H1 (cell line): Measurements from ENCODE around the gene CR2. TPM values are rescaled to one million over a fixed set of nuclear protein-coding genes. Genes with fewer than 3 reads are reported as not detected.

Source experiments
- CTCF ChIA-PET: fragments of 300-600 bp; sonication (Branson Sonifier 250); formaldehyde crosslinking; loops from one replicate; lab custom pipeline; 2021; ENCODE audit not compliant: partially characterized antibody; lab: Charles Lee
- POLR2A ChIA-PET: fragments of 300-600 bp; sonication (Branson Sonifier 250); formaldehyde crosslinking; loops from one replicate; lab custom pipeline; 2021; ENCODE audit warnings: inconsistent platforms; ENCODE audit not compliant: partially characterized antibody; lab: Charles Lee
- DNase-seq, 2 experiments: peaks; one replicate each; pipeline versions ENCODE4 v3.0.0 to v3.0.0-alpha.2; 2010 to 2022; ENCODE audit warnings: low spot score in 2 of 2, low read depth in 1 of 2, mixed read lengths in 1 of 2
- FAIRE-seq: peaks from 2 replicates; lab custom pipeline; 2011; peaks lifted over from hg19 to GRCh38; lab: Jason Lieb, UNC
- H2AFZ ChIP-seq: 2 replicates; pipeline ENCODE4 v1.8.1; 2012; ENCODE audit warnings: low read length, inconsistent platforms
- H2AK5ac ChIP-seq: 2 replicates; pipeline ENCODE4 v1.6.1; 2013; ENCODE audit warnings: low read depth, low read length
- H2BK120ac ChIP-seq: replicated peaks from 2 replicates; pipeline ENCODE3; 2013; ENCODE audit warnings: low read depth, low read length, inconsistent platforms
- H2BK12ac ChIP-seq: 2 replicates; pipeline ENCODE4 v1.6.1; 2013; ENCODE audit warnings: low read depth, low read length
- H2BK15ac ChIP-seq: 2 replicates; pipeline ENCODE4 v1.6.1; 2013; ENCODE audit warnings: low read length
- H2BK20ac ChIP-seq: 2 replicates; pipeline ENCODE4 v1.6.1; 2013; ENCODE audit warnings: low read length
- H2BK5ac ChIP-seq: 2 replicates; pipeline ENCODE4 v1.6.1; 2013; ENCODE audit warnings: low read depth, low read length
- H3K14ac ChIP-seq: 2 replicates; pipeline ENCODE4 v1.6.1; 2013; ENCODE audit warnings: inconsistent platforms; ENCODE audit not compliant: insufficient read length
- H3K18ac ChIP-seq: 2 replicates; pipeline ENCODE4 v1.6.1; 2013; ENCODE audit warnings: low read length; ENCODE audit errors: extremely low read depth
- H3K23ac ChIP-seq: 2 replicates; pipeline ENCODE4 v1.6.1; 2013; ENCODE audit warnings: inconsistent platforms; ENCODE audit not compliant: insufficient read length
- H3K23me2 ChIP-seq: 2 replicates; pipeline ENCODE4 v1.6.1; 2013; ENCODE audit warnings: low read depth, low read length
- H3K27ac ChIP-seq: 2 replicates; pipeline ENCODE4 v1.6.1; 2011; ENCODE audit warnings: low read depth, low read length, inconsistent platforms
- H3K27me3 ChIP-seq, 4 experiments: replicated peaks in 1 of 4; 1 replicate in 1 of 4; 2 replicates in 3 of 4; pipeline versions ENCODE4 v1.6.1 to v1.8.1; 2011 to 2013; ENCODE audit warnings: low read length in 3 of 4, mild to moderate bottlenecking in 3 of 4, inconsistent platforms in 2 of 4, mixed read lengths in 2 of 4, moderate library complexity in 1 of 4; ENCODE audit not compliant: control insufficient read depth in 3 of 4, insufficient read depth in 3 of 4; ENCODE audit errors: extremely low read depth in 1 of 4
- H3K36me3 ChIP-seq, 4 experiments: 2 replicates each; pipeline versions ENCODE4 v1.6.1 to v1.8.1; 2011 to 2013; ENCODE audit warnings: mild to moderate bottlenecking in 4 of 4, low read length in 3 of 4, moderate library complexity in 2 of 4, control low read depth in 1 of 4, inconsistent platforms in 1 of 4; ENCODE audit not compliant: insufficient read depth in 4 of 4, control insufficient read depth in 2 of 4
- H3K4ac ChIP-seq: replicated peaks from 2 replicates; pipeline ENCODE3; 2013; ENCODE audit warnings: low read length, low read depth, mixed read lengths, inconsistent platforms; ENCODE audit not compliant: insufficient read length
- H3K4me1 ChIP-seq, 4 experiments: replicated peaks in 1 of 4; 1 replicate in 1 of 4; 2 replicates in 3 of 4; pipeline versions ENCODE4 v1.6.1 to v1.8.1; 2011 to 2013; ENCODE audit warnings: low read length in 3 of 4, inconsistent platforms in 2 of 4, mixed read lengths in 1 of 4; ENCODE audit not compliant: insufficient read depth in 4 of 4, control insufficient read depth in 3 of 4
- H3K4me2 ChIP-seq, 2 experiments: 2 replicates each; pipeline versions ENCODE4 v1.6.1 to v1.8.1; 2011 to 2013; ENCODE audit warnings: low read depth in 2 of 2, low read length in 2 of 2, control low read depth in 1 of 2, inconsistent platforms in 1 of 2, mild to moderate bottlenecking in 1 of 2; ENCODE audit not compliant: insufficient read depth in 1 of 2
- H3K4me3 ChIP-seq, 4 experiments: fragments of 200-600, 300-600 bp in 1 of 4; sonication (generic), shearing (Covaris generic), sonication (Bioruptor Twin) in 1 of 4; 2 replicates each; pipeline versions ENCODE4 v1.5.1 to v1.8.1; 2011 to 2016; ENCODE audit warnings: low read length in 4 of 4, low read depth in 3 of 4, control low read depth in 2 of 4, inconsistent platforms in 2 of 4, mild to moderate bottlenecking in 2 of 4, mixed read lengths in 1 of 4, moderate library complexity in 1 of 4; ENCODE audit not compliant: insufficient read depth in 2 of 4; ENCODE audit errors: extremely low read depth in 1 of 4
- H3K56ac ChIP-seq: replicated peaks from 2 replicates; pipeline ENCODE3; 2013; ENCODE audit warnings: low read depth, mild to moderate bottlenecking, mixed read lengths, low read length, inconsistent platforms; ENCODE audit not compliant: insufficient read length
- H3K79me1 ChIP-seq: 2 replicates; pipeline ENCODE4 v1.6.1; 2013; ENCODE audit warnings: low read depth, low read length, control low read depth
- H3K79me2 ChIP-seq, 2 experiments: 2 replicates each; pipeline versions ENCODE4 v1.6.1 to v1.8.1; 2012 to 2013; ENCODE audit warnings: low read length in 2 of 2, mild to moderate bottlenecking in 2 of 2, inconsistent platforms in 1 of 2; ENCODE audit not compliant: insufficient read depth in 2 of 2, control insufficient read depth in 1 of 2
- H3K9ac ChIP-seq, 4 experiments: replicated peaks in 1 of 4; 1 replicate in 1 of 4; 2 replicates in 3 of 4; pipeline versions ENCODE4 v1.6.1 to v1.8.1; 2011 to 2013; ENCODE audit warnings: low read depth in 3 of 4, low read length in 3 of 4, control low read depth in 2 of 4, mild to moderate bottlenecking in 2 of 4, moderate library complexity in 2 of 4, inconsistent platforms in 1 of 4; ENCODE audit errors: extremely low read depth in 1 of 4
- H3K9me3 ChIP-seq, 2 experiments: 2 replicates each; pipeline versions ENCODE4 v1.6.1 to v1.8.1; 2012 to 2013; ENCODE audit warnings: mild to moderate bottlenecking in 2 of 2, moderate library complexity in 2 of 2, control low read depth in 1 of 2, inconsistent platforms in 1 of 2, low read depth in 1 of 2, low read length in 1 of 2, mixed read lengths in 1 of 2; ENCODE audit not compliant: insufficient read depth in 2 of 2
- H4K20me1 ChIP-seq, 2 experiments: replicated peaks in 1 of 2; 2 replicates each; pipeline versions ENCODE3 to v1.8.1; 2011 to 2013; ENCODE audit warnings: inconsistent platforms in 2 of 2, low read length in 2 of 2, mild to moderate bottlenecking in 1 of 2; ENCODE audit not compliant: insufficient read depth in 2 of 2, control insufficient read depth in 1 of 2
- H4K5ac ChIP-seq: 2 replicates; pipeline ENCODE4 v1.6.1; 2013; ENCODE audit warnings: low read length, low read depth, mixed read lengths, inconsistent platforms; ENCODE audit not compliant: insufficient read length
- H4K8ac ChIP-seq: 2 replicates; pipeline ENCODE4 v1.8.0; 2013; ENCODE audit warnings: mild to moderate bottlenecking, moderate library complexity, low read length, inconsistent platforms; ENCODE audit not compliant: insufficient read depth; ENCODE audit errors: extremely low read depth
- H4K91ac ChIP-seq: replicated peaks from 2 replicates; pipeline ENCODE3; 2013; ENCODE audit warnings: low read length, mixed read lengths, inconsistent platforms; ENCODE audit not compliant: insufficient read length
- CTBP2 ChIP-seq: IDR thresholded peaks from 2 replicates; pipeline ENCODE4 v1.7.0; 2011; ENCODE audit warnings: borderline replicate concordance, mild to moderate bottlenecking, moderate library complexity, mixed read lengths, low read length; ENCODE audit not compliant: insufficient read depth, insufficient read length
- EGR1 ChIP-seq: IDR thresholded peaks from 2 replicates; pipeline ENCODE4 v1.6.1; 2011; ENCODE audit warnings: low read depth, low read length, borderline replicate concordance
- KDM1A ChIP-seq: fragments of 200-600, 300-600 bp; sonication (generic); IDR thresholded peaks from 2 replicates; pipeline ENCODE4 v1.7.1; 2016; ENCODE audit warnings: mild to moderate bottlenecking, low read length, borderline replicate concordance
- KDM5A ChIP-seq: fragments of 200-600 bp; IDR thresholded peaks from 2 replicates; pipeline ENCODE4 v1.7.1; 2012; ENCODE audit warnings: mild to moderate bottlenecking, low read length, inconsistent platforms, mixed read lengths
- PHF8 ChIP-seq: fragments of 200-600 bp; sonication (generic); conservative IDR thresholded peaks from 2 replicates; pipeline ENCODE4 v1.7.1; 2012; ENCODE audit warnings: low read depth, mild to moderate bottlenecking, inconsistent platforms, low read length, moderate library complexity
- RNF2 ChIP-seq: fragments of 200-900, 300-1000 bp; sonication (generic); IDR thresholded peaks from 2 replicates; pipeline ENCODE4 v1.7.1; 2016; ENCODE audit warnings: borderline replicate concordance, low read depth, mild to moderate bottlenecking, antibody characterized with exemption, low read length; ENCODE audit not compliant: poor library complexity, severe bottlenecking; ENCODE audit errors: missing control alignments
- SIX5 ChIP-seq: IDR thresholded peaks from 2 replicates; pipeline ENCODE4 v1.6.1; 2011; ENCODE audit warnings: mild to moderate bottlenecking, low read depth, low read length
- SRF ChIP-seq: IDR thresholded peaks from 2 replicates; pipeline ENCODE4 v1.6.1; 2011; ENCODE audit warnings: mild to moderate bottlenecking, low read depth, low read length, moderate library complexity
- WGBS, 2 experiments: shearing (Covaris generic) in 1 of 2; methylation state at CpG; one replicate each; pipeline versions ENCODE4 v1.1.6 to v1.1.7; 2013 to 2015; ENCODE audit warnings: low lambda C conversion rate in 2 of 2, mixed read lengths in 2 of 2, inconsistent platforms in 1 of 2, low coverage in 1 of 2, missing lambda C conversion rate in 1 of 2; ENCODE audit not compliant: insufficient replicate concordance in 2 of 2, insufficient coverage in 1 of 2, insufficient read length in 1 of 2; ENCODE audit errors: extremely low coverage in 1 of 2, missing lambda C conversion rate in 1 of 2; 5-methylcytosine and 5-hydroxymethylcytosine counted together
- polyA plus RNA-seq, 7 experiments: library from polyadenylated mRNA; depleted of rRNA in 3 of 7; stranded (reverse) in 5 of 7; unstranded in 2 of 7; fragments of >200 nt in 5 of 7; fragments of 200-250 nt in 2 of 7; gene quantifications; 1 replicate in 5 of 7; 2 replicates in 1 of 7; 4 replicates in 1 of 7; pipeline versions ENCODE4 v1.2.1 to v1.2.3, GENCODE V29; 2011 to 2013; ENCODE audit warnings: missing spikeins in 2 of 7, mixed read lengths in 2 of 7
- total RNA-seq: library from RNA; stranded (reverse); fragmentation: NEBNext Ultra II Directional; extraction: Animal tissue kit (Norgen Biotek cat#: 25700); gene quantifications from 2 replicates; pipeline ENCODE4 v1.2.1, GENCODE V29; 2021

CR2 gene
- total and polyA plus RNA-seq, 2 of the 8 experiments (the other 6 are each of a cell fraction or from before 2014, with no cell fraction given), result 1.7 to 3.0 TPM

DNA sequence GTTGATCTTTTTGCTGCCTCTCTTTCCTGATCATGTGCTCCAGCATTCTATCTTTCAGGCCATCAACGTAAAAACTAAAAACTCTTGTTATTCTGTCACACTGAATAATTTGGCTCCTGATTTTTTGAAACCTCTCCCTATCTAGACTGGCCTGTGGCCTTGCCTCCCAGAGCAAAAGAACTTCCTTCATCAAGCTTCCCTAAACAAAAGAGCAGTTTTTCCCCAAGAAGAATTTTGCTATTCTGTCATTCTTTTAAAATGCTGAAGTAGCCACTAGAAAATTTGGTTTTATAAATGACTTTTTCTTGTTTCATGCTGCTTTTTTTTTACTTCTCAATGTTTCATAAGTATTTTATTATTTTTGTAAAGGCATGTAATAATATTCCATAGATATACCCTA, 37.1 kb upstream of the CR2 start:
- Histone ChIP-seq H3K79me2 (no peaks in the 10 kb centered on the region), H2BK20ac (no peak overlapping the region), H4K91ac (no peak overlapping the region), H2BK15ac (no peak overlapping the region), H2BK120ac (no peak overlapping the region), H3K9ac (no peak overlapping the region), H3K4me3 (no peak overlapping the region), H3K27me3 (no peaks in the 10 kb centered on the region), H2AFZ (0 out of 2 replicates have a peak overlapping the region, but pooled peaks have one; percentile 57), H4K5ac (no peak overlapping the region), H3K23ac (no peak overlapping the region), H3K56ac (no peak overlapping the region), H3K18ac (no peak overlapping the region), H3K36me3 (no peaks in the 10 kb centered on the region), H4K8ac (no peak overlapping the region), H3K4ac (no peak overlapping the region), H2AK5ac (no peak overlapping the region), H4K20me1 (no peaks in the 10 kb centered on the region), H3K14ac (no peak overlapping the region), H3K4me2 (no peak overlapping the region), H3K23me2 (no peaks in the 10 kb centered on the region), H2BK12ac (no peak overlapping the region), H3K9me3 (no peaks in the 10 kb centered on the region), H3K79me1 (no peaks in the 10 kb centered on the region), H3K27ac (no peak overlapping the region), H2BK5ac (no peak overlapping the region), H3K4me1 (no peaks in the 10 kb centered on the region)
- 89% methylated on average over 1 of the region's 1 CpG; no CpG with 5 or more reads in 1 of the 2 experiments for WGBS, 2 experiments
- CTCF ChIA-PET, result interaction anchor here (0.6 to 3.0 kb wide), 3 partner anchors 12 to 588 kb away, joined by 3 to 14 read pairs (median 4); no protein-coding TSS in a partner anchor
- DNase-seq (no peak), FAIRE-seq (no peak)
- TF ChIP-seq SRF, result no peak
- TF ChIP-seq SIX5, result no peak
- no peak for TF ChIP-seq KDM1A
- no peak for TF ChIP-seq RNF2
- TF ChIP-seq EGR1, result no peak
- no peak for TF ChIP-seq CTBP2
- TF ChIP-seq PHF8, result no peak
- no peak for TF ChIP-seq KDM5A
- POLR2A ChIA-PET, result no interaction called here
